Activated CD4-positive, alpha-beta T cell treated with anti-CD3 and anti-CD28 coated beads, Interleukin-2, Interleukin-6, amounts not matched to agents 100 ng/mL and 50 ng/mL, durations not matched to agents 16 hours and 8 hours (primary cell): Measurements from ENCODE around the gene SLC26A9.
A peak's percentile ranks its signal among the peaks of the same experiment; 100 is the strongest.

ENCODE experiments used
- DNase-seq: peaks from one replicate; pipeline ENCODE4 v3.0.0-alpha.2; 2020

SLC26A9 gene

DNA sequence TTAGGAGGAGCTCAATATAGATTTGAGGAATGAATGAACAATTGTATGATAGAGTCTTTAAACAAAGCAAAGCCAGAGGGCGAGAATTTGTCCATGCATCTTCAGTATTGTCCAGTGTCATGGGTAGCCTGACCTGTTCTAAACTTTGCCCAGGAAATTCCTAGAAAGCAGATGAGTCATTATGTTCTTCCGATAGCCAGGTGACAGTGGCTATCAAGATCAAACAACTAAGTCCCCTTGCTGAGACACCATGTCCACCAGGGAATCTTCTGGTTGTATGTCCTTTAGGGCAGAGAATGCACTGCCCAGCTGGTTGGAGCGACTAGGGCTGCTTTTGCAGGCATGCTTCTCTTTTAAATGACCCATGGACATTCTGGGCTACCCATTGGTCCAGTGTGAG, 1.8 kb upstream of the SLC26A9 start:
- no peak for DNase-seq

DNA sequence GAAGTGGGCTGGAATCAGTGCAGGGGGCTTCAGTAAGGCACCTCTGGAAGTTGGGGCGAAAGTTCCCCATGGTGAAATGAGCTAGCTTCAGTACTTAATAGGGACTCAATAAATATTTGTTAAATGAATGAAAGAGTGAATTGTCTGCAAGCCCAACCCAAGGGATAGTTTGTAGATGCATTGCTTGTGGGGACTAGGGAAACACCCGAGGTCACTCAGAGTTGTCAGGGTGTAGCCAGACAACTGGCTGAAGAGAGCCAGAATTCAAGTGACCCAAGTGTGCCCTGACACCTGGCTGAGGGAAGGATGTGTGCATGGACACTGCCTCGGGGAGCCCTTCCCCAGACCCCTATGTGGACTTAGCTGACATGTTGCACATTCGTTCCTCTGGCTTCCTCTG, 1.3 kb upstream of the SLC26A9 start:
- no peak for DNase-seq

DNA sequence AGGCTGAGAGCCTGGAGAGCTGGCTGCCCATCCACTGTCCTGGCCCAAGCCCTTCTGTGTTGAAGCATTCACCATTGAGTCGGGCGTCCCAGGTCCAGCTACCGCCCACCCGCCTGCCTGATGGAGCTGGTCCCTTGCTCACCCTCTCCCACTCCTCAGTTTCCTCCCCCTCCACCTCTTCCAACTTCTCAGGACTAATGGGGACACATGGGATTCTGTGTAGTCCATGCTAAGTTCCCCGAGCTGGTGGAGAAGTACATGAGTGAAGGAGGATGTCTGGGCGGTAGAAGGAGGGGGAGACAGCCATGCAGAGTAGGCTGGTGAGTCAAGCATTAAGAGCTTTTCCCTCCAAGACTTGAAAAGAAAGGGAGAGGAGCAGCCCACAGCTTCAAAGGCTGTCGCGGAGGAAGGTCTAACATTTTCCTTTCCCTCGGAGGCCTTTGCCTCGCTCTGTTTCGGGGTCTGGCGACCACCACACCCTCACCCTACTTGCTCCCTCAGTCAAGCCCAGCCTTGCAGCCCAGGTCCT, 561 bp downstream of the SLC26A9 start:
- DNase-seq = no peak

DNA sequence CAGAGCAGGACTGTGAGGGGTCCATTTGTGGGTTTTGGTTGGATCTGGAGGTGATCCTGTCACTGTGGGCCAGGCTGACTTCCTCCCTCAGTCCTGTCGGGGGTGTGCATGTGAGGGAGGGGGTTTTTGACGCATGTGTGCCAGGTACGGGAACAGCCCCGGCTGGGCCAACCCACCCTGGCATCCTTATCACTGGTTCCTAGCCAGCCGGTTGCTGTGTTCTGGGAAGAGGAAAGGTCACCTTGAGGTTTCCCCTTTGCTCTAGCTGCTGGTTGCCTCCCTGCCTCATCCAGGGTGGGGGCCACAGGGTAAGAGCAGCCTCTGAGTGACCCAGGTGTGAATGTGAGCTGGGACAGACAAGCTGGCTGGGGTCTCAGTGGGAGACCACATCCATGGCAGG, 2.5 kb downstream of the SLC26A9 start:
- no peak for DNase-seq

DNA sequence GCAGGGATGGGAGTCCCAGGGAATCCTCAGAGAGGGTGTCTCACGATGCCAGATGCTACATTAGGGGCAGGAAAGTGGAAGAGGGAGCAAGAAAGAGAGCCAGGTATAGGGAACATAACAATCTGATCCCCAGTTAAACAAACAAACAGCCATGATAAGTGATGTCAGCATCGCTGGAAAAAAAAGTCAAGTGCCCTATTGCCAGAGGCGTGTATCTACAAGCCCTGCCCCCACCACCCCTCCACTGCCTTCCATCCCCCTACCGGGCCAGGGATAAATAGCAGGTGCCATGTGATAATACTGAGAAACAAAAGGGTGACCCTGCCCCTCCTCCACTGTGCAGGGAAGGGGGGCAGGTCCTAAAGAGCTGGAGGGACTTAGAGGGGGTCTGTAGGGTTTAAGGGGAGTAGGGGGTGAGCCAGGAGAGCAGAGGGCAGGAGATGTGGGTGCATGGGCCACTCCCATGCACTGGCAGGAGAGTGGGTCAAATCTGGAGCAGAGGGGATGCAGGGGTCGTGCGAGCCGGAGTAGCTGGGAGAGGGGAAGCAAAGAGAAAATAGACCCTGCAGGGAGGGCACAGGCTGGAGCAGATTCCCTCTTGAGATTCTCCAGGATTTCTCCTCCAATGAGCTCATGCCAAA, 3.4 kb downstream of the SLC26A9 start:
- DNase-seq = peak; percentile 17

DNA sequence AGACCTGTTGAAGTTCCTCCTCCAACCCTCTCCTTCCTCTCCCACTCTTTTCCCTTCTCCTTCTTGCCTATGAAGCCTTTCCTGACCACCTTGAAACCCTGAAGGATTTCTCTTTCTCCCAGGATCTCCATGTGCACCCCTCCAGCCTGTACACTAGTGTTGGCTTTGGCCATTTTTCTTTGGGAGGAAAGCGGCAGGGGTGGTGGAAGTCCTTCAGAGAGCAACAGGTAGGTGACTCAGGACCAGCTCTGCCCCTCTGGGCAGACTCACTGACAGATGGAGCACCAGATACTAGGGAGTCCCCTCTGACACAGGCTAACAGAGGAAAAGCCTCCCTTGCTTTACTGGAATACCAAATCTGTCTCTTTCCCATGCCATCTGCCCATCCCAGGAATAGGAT, 4.6 kb downstream of the SLC26A9 start:
- DNase-seq = no peak

DNA sequence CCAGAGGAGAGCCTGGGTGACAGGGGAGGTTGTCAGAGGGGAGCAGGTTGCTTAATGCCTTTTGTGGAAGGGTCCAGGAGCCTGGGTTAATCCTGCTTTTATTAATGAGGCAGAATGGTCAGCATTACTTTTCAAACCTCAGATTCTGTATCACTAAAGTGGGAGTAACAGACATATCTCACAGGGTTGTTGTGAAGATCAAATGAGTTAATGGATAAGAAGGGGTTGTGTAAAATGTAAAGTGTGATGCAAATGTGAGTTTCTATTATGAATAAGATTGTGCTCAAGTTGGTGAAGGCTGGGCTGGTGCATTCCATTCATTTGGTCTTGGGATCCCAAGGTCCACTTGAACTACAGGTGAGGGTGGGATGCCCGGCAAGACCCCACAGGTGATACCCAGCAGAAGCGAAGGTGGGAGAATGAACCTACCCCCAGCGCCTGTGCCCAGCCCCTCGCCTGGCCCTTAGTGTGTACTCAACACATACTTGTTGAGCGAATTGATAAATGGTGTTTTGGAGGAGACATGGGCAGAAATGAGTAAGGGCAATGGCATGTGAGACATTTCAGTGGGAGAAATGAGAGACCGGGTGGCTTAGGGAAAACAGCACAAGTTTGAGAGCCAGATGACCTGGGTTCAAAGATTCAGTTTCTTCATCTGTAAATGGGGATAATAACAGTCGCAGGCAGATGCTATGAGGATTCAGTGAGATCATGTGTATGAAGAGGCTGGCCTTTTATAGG, 6.2 kb downstream of the SLC26A9 start:
- DNase-seq = no peak

DNA sequence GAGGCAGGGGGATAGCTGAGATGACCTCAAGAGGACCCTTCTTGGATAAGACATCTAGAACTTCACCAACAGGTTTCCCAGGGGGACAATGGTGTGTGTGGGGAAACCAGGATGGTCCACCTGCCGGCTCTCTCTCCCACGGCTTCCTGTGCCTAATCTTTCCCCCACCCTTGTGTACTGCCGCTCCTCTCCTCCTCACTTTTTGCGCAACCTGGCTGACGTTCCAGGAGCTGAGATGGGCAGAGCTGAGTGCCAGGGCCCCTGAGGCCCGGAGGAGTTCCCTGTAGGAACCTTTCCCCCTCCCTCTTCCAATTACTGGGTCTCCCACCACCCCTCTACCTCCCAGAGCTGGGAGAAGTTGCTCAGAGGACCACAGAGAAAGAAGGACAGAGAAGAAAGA, 6.9 kb downstream of the SLC26A9 start:
- DNase-seq = no peak

DNA sequence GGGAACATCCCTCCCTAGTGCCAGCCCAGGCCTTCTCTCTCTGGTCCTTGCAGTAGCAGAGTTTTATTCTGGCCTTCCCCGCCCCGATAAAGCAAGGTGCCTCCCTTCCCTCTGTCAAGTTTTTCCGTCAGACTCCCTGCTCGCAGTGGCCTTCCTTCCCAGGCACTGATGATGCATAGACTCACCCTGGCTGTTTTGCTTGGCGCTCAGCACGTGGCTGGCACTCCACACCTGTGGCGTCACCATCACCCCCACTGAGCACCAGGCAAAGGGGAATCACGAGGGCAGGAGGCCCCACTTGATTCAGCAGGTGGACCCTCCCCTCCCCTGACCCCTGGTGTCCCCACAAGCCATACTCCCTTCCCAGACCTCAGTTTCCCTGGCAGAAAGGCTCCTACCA, 7.4 kb downstream of the SLC26A9 start:
- no peak for DNase-seq

DNA sequence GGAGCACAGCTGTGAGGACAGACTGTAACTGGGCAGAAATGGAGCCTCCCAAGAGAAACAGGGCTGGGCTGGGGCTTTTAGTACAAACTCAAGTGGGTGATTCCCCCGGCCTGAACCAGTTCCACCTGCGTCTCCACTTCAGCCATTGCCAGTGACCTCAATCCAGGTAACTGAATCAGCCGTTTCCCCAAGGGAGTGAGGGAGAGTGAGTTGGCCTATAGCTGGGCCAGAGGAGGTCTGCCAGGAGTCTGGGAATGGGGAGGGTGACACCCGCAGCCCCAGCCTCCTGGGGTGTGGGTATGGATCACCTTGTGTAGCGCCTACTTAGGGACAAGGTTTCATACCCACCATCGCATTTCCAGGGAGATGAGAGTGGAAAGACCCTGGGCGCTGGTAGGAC, 8.5 kb downstream of the SLC26A9 start:
- DNase-seq = no peak

DNA sequence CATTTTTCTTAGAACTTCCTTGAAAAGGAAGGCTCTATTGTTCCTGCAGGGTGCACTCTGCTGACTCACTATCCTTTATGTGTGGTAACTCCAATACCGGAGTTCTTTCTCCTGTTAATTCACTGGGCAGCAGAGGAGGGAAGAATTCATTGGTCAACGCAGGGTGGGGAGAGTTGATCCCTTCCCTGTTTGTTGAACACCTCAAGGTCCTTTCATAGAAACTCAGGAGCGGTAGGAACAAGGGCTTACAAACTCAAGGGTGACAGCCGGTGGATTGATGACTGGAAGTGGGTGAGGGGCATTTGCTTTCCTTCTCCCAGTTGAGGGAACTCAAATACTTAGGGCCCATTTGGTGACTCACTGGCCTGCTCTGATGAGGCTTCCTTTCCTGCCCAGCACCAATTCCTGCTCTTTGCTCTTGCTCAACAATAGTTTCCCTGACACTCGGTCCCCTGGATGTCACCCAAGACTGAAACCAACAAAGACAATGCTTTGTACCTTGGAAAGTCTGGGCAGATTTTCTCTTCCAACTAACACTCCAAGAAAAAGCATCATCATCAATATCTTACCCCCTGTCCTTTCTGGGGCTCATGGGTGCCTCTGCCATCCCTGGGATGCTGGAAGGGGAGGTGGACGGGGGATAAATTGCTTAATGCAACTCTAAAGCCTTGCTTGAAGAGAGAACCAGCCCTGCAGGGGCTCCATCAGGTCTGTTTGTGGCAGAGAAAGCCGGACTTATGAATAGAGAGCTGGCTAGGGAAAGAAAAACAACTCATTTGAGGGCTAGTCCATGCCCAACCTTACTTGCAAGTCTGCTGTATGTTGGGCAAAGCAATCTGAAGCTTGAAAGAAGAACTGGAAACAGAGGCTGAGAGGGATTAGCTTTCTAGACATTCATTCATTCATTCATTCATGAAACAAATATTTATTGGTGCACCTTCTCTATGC, 9.3 kb downstream of the SLC26A9 start:
- DNase-seq = no peak

DNA sequence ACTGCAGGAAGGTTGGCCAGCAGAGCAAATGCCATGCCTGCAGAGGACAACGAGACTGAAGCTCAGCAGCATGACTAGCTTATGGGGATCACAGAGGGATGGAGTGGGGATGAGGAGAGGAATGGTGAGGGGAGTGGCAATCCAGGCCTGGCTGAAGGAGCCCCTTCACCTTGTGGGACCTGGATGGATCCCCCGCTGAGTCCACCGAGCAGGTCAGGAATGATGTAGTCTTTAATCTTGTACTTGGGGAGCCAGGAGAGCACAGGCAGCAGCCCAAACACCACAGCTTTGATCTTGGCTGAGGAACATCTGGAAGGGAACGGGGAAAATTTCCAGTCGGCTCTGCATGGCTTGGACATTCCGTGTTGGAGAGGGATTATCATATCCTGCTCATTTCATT, 10.5 kb downstream of the SLC26A9 start:
- DNase-seq = no peak

DNA sequence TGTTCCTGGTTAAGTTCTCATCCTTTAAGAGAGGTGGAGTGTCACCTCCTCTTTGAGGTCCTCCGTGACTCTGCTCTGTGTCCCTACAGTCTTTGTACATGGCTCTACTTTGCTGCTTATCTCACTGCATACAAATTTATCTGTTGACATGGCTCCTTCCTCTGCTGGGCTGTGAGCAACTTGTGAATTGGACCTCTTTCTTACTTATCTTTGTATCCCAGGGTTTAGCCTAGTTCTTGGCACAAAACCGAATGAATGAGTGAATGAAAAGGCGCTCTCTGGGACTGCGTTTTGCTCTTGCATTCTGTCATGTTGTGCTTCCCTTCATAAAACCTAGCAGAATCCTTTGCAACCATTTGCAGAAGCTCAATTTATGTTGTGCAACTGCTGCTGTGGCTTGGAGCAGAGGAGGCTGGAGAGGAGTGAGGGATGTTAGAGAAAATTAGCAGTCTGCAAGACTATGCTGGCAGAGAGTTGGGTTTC, 12.4 kb downstream of the SLC26A9 start:
- DNase-seq = no peak

DNA sequence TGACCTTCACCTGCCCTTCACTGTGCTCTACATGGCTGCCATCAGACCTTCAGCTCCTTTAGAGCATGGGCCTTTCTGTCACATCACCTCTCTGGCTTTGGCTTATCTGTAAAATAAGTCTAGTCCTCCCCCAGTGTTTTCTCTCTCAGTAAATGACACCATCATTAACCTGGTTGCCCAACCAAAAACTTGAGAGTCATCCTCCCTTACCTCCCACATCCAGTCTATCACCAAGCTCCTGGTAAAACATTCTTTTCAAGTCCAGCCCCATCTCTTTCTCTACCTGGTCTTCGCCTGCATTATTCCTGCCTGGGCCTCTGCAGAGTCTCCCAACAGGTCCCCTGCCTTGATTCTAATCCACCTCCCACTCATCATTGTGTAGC, 13.1 kb downstream of the SLC26A9 start:
- DNase-seq = no peak

DNA sequence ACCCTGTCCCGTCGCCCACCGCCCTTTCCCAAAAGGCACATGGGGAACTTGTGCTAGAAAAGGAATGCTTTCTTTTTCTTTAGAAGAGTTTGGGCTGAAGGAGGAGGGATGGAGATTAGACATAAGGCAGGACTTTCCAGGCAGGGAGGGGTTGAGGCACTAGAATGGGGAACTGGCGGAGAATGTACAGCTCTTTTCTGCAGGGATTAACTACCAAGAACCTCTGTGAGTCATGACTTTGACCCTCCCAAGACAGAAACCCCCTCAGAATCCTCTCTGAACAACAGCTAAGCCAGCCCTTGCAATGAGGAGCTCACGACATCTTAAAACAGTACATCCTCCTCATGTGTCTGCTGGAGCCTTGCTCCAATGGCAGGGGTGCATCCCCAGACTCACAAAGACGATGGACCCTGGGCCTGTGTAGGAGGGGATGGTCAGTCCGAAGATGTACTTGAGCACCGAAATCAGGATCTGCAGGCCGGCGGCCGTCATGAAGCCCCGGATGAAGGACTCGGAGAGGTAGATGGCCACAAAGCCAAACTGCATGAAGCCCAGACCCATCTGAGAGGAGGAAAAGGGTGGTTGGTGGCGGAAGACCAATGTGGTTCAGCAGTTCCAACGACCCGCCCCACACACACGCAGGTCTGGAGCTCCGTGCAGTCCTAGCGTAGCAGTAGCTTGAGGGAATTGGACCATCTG, 13.6 kb downstream of the SLC26A9 start:
- no peak for DNase-seq

DNA sequence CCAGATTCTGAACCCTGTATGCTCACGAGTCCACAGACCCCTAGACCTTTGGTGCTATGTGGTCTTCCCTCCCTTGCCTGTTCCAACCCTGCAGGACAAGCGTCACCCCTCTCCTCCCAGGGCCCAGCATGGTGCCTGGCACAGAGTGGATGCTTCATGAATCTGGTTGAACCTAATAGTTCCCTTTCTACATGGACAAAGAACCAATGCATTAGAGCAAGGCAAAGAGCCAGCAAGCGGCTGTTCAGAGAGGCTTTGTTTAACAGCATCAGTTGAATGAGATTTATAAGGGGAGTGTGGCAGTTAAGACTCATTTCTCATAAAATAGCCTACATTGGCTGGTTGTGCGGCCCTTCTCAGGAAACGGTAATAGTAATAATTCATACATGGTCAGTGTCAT, 14.9 kb downstream of the SLC26A9 start:
- DNase-seq = no peak

DNA sequence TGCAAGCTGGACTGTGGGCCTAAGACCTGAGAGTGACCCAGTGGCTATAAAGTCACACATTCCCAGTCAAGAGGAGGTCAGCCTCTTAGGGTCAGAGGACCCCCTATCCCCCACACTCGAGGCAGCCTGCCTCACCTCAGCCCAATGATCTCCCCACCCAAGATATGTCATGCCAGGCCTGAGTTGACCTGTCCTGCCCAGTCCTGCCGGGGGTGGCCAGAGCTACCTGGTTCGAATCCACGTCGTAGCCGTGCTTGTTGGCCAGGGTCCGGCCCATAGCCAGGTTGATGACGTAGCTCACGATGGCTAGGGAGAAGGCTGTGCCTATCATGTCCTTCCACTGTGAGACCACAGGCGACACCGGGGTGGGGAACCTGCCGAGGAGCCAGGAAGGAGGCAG, 15.6 kb downstream of the SLC26A9 start:
- DNase-seq = no peak

DNA sequence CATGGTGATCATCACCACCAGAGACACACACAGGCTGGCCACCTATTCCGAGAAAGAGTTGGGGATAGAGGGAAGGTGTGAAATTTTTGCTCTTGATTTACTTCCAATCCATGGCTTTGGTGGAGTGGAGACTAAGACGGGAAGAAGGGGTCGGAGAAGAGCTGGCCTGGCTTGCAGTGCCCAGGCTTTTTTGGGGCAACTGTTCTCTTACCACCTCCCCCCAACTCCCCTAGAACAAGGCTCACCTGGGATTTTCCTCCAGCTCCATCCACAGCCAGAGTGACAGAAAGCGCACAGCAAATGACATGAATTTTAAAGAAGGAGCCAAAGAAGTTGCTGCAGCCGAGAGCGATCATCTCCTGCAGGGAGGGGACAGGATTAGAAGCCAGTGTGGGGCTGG, 16.0 kb downstream of the SLC26A9 start:
- no peak for DNase-seq

DNA sequence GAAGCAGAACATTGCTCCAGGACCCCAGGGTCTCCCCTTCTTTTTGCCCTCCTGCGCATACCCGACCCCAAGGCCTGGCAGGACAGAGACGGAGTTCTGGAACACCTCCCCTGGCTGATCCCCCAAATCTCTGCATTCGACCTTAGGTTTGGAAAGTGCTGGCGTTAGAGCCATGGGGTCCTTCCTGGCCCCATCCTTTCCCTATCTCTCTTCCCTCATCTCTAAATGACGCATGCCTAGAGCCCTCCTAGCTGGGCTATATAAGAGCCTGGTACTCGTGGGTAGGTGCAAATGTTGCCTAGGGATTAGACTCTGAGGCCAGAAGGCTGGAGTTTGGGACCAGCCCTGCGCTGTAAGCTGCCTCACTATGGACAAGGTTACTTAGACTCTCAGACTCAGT, 16.6 kb downstream of the SLC26A9 start:
- DNase-seq = no peak

DNA sequence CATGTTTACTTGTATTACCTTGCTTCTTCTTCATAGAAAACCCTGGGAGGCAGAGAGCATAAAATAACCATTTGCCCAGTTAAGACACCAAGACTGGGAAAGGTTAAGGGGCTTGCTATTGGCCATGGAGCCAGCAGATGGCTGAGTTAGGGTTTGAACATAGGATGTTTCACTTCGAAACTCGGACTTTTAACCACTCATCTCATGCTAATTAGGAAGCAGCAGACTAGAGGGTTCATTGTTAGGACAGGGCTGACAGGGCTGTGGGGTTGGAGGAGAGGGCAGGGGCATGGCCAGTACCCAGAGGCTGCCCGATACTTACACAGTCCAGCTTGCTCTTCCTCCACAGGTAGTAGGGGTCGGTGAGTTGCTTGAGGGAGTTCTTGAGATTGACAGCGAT, 17.0 kb downstream of the SLC26A9 start:
- DNase-seq = no peak

DNA sequence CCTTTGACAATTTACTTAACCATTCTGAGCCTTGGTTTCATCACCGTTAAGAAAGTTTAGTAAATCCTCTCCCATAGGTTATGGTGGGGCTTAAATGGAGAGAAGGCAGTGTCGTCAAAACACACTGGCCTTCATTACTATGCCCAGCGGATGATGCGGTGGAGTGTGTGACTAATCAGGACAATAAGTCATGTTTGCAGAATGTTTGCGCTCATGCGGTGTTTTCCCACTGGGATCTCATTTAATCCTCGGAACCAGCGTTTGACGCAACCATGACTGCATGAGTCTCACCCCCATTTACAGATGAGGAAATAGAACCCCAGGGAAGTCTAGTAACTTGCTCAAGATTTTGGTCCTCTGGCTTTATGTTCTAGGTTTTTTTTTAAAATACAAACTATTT, 17.5 kb downstream of the SLC26A9 start:
- DNase-seq = no peak

DNA sequence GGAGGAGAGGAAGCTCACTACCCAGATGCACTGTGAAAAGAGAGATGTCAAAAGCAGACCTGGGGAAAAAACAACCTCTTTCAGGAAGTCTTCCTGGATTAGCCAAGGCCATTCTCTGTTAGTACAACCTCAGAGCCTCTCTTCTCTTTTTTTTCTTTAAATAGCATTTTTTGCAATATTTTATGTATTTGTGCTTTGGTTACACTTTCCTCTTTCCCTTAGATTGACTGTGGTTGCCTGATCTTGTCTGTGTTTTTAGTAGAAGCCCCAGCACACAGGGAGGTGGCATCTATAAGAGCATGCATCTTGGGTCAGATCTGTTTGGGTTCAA, 18.8 kb downstream of the SLC26A9 start:
- DNase-seq = no peak
